Stimulated activated CD4-positive, alpha-beta T cell treated with anti-CD3 and anti-CD28 coated beads, Interleukin-4, amount 100 ng/mL, for 48 hours (primary cell): ENCODE data around the gene ACAD11.
"Not testable (repeated sequence)": the region's sequence is repeated elsewhere in the genome, so short reads cannot be mapped to it uniquely, and the experiment has no call there.

Experiments used
- DNase-seq, 2 donors: peaks; one replicate each; pipeline ENCODE4 v3.0.0-alpha.2; 2020; ENCODE audit warnings: low read depth in 2 of 2

ACAD11 gene

GRCh38 chr3:132645058-132645457 is 14.6 kb downstream of the ACAD11 start:
- no peak for DNase-seq

- no peak for DNase-seq
Observed at GRCh38 chr3:132643366-132643765, 16.2 kb downstream of the ACAD11 start.

- no peak for DNase-seq
Observed at GRCh38 chr3:132642539-132642847, 17.1 kb downstream of the ACAD11 start.

- DNase-seq, result no peak
Observed at GRCh38 chr3:132641837-132642538, 17.6 kb downstream of the ACAD11 start.

GRCh38 chr3:132641427-132641826 is 18.2 kb downstream of the ACAD11 start:
- not testable (repeated sequence) for DNase-seq

GRCh38 chr3:132638706-132639105 is 20.9 kb downstream of the ACAD11 start:
- no peak for DNase-seq

- no peak for DNase-seq
Observed at GRCh38 chr3:132637590-132637989, 22.0 kb downstream of the ACAD11 start.

GRCh38 chr3:132635052-132635451 is 24.6 kb downstream of the ACAD11 start:
- no peak for DNase-seq

GRCh38 chr3:132630612-132631011 is 29.0 kb downstream of the ACAD11 start:
- no peak for DNase-seq

- no peak for DNase-seq
Observed at GRCh38 chr3:132629928-132630327, 29.7 kb downstream of the ACAD11 start.

- no peak for DNase-seq
Observed at GRCh38 chr3:132628157-132628556, 31.5 kb downstream of the ACAD11 start.

- DNase-seq, result no peak
Observed at GRCh38 chr3:132626955-132627354, 32.7 kb downstream of the ACAD11 start.

- DNase-seq, result no peak
Observed at GRCh38 chr3:132625613-132626012, 34.0 kb downstream of the ACAD11 start.

- no peak for DNase-seq
Observed at GRCh38 chr3:132624790-132625189, 34.8 kb downstream of the ACAD11 start.

- no peak for DNase-seq
Observed at GRCh38 chr3:132623646-132624045, 36.0 kb downstream of the ACAD11 start.

- no peak for DNase-seq
Observed at GRCh38 chr3:132622761-132623160, 36.8 kb downstream of the ACAD11 start.

- DNase-seq, result no peak
Observed at GRCh38 chr3:132622148-132622547, 37.5 kb downstream of the ACAD11 start.

GRCh38 chr3:132616780-132617179 is 42.8 kb downstream of the ACAD11 start:
- DNase-seq, result no peak

- no peak for DNase-seq
Observed at GRCh38 chr3:132615881-132616280, 43.7 kb downstream of the ACAD11 start.

GRCh38 chr3:132615301-132615700 is 44.3 kb downstream of the ACAD11 start:
- not testable (repeated sequence) for DNase-seq

- not testable (repeated sequence) for DNase-seq
Observed at GRCh38 chr3:132606620-132607019, 53.0 kb downstream of the ACAD11 start.

- DNase-seq, result no peak
Observed at GRCh38 chr3:132606085-132606484, 53.5 kb downstream of the ACAD11 start.

GRCh38 chr3:132605374-132605792 is 54.2 kb downstream of the ACAD11 start:
- DNase-seq, result no peak

GRCh38 chr3:132600614-132601013 is 59.0 kb downstream of the ACAD11 start:
- not testable (repeated sequence) for DNase-seq
